HepG2 (cell line): ENCODE measurements around the gene PANK3. TPM values are rescaled to one million over a fixed set of nuclear protein-coding genes. Genes with fewer than 3 reads are reported as not detected.

Experiments used
- ARID5B ChIP-seq: IDR thresholded peaks from 2 replicates; pipeline ENCODE4 v1.4.0; 2020; ENCODE audit warnings: mild to moderate bottlenecking, missing genetic modification reagents
- ARNT ChIP-seq: fragments of 450-650 bp; IDR thresholded peaks from 2 replicates; pipeline ENCODE4 v1.6.1; 2017
- BORCS8-MEF2B ChIP-seq: sonication (generic); formaldehyde crosslinking; IDR thresholded peaks from 2 replicates; pipeline ENCODE4 v1.8.0; 2022; ENCODE audit warnings: mild to moderate bottlenecking, missing genetic modification reagents
- TCF12 ChIP-seq, 2 experiments: fragments of 450-650 bp in 1 of 2; sonication (generic) in 1 of 2; formaldehyde crosslinking in 1 of 2; IDR thresholded peaks; 2 replicates each; pipeline versions ENCODE4 v1.6.1 to v1.8.0; 2017 to 2022; ENCODE audit warnings: antibody characterized with exemption in 1 of 2, mild to moderate bottlenecking in 1 of 2, missing genetic modification reagents in 1 of 2, moderate library complexity in 1 of 2
- TEF ChIP-seq: sonication (generic); formaldehyde crosslinking; IDR thresholded peaks from 2 replicates; pipeline ENCODE4 v1.5.0; 2020; ENCODE audit warnings: missing genetic modification reagents
- ZNF343 ChIP-seq: sonication (generic); formaldehyde crosslinking; IDR thresholded peaks from 2 replicates; pipeline ENCODE4 v1.4.0; 2020; ENCODE audit warnings: mild to moderate bottlenecking, missing genetic modification reagents
- ZNF800 ChIP-seq: sonication (generic); formaldehyde crosslinking; IDR thresholded peaks from 2 replicates; pipeline ENCODE4 v1.4.0; 2020; ENCODE audit warnings: missing genetic modification reagents
- polyA plus RNA-seq, 8 experiments: library from polyadenylated mRNA; depleted of rRNA in 3 of 8; stranded (reverse) in 7 of 8; unstranded in 1 of 8; fragments of >200 nt; fragmentation: Illumina TruSeq in 4 of 8; extraction: Trizol in 4 of 8; gene quantifications; 2 replicates each; pipeline versions ENCODE4 v1.2.1 to v1.2.3, GENCODE V29; 2011 to 2016; ENCODE audit warnings: low read depth in 4 of 8, missing spikeins in 1 of 8, mixed read lengths in 1 of 8; ENCODE audit not compliant: insufficient read depth in 1 of 8
- total RNA-seq, 5 experiments: library from RNA; depleted of rRNA; stranded (reverse); fragments of >200 nt; fragmentation: Illumina TruSeq; extraction: Trizol; gene quantifications; 2 replicates each; pipeline ENCODE4 v1.2.3, GENCODE V29; 2016; ENCODE audit warnings: low read depth in 1 of 5
- TF ChIP-seq, protein P1 (sequence below): sonication (generic); formaldehyde crosslinking; IDR thresholded peaks from 2 replicates; pipeline ENCODE4 v1.4.0; 2020; ENCODE audit warnings: missing genetic modification reagents

PANK3 gene
- total and polyA plus RNA-seq, 2 of the 13 experiments (the other 11 are each of a cell fraction or from before 2014, with no cell fraction given), result 26.9 to 69.5 TPM

- TF ChIP-seq ARID5B (CRISPR knock-in tag) (0 out of 2 replicates have a peak, but pooled peaks have one; percentile 25), BORCS8-MEF2B (peak; percentile 78), ARNT (no peak), ZNF800 (CRISPR knock-in tag) (0 out of 2 replicates have a peak, but pooled peaks have one; percentile 27), TCF12 (IDR thresholded peaks at IDR 0.05) (no peak), TCF12 (CRISPR knock-in tag; IDR thresholded peaks at IDR 0.05) (no peak), ZNF343 (CRISPR knock-in tag) (no peak), TEF (CRISPR knock-in tag) (peak; percentile 51; the same call in 1 of the 2 replicates)
- TF ChIP-seq, protein P1, sequence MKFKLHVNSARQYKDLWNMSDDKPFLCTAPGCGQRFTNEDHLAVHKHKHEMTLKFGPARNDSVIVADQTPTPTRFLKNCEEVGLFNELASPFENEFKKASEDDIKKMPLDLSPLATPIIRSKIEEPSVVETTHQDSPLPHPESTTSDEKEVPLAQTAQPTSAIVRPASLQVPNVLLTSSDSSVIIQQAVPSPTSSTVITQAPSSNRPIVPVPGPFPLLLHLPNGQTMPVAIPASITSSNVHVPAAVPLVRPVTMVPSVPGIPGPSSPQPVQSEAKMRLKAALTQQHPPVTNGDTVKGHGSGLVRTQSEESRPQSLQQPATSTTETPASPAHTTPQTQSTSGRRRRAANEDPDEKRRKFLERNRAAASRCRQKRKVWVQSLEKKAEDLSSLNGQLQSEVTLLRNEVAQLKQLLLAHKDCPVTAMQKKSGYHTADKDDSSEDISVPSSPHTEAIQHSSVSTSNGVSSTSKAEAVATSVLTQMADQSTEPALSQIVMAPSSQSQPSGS, result 0 out of 2 replicates have a peak, but pooled peaks have one; percentile 31
Measured at GRCh38 chr5:168528521-168529373, 50.4 kb downstream of the PANK3 start, which contains the start of gene FBLL1 (continued).
